ENCODE data around the gene PLAC1.

DNA sequence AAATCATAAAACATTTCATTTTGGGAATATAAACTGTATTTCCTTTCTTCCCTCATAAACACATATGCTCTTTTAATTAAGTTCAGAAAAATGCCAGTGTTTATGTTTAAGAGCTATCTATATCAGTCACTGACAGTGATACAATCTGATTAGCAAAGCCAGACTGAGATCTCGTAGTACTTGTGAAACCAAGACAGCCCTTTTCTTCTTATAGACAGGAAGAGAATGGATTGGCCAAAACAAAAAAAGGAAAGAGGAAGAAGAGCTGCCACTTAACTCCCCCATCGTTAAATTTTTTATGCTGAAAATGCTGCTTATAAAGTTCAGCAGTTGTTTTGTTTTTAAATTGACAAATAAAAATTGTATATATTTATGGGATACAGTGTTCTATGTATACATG is 87.4 kb downstream of the PLAC1 start:
- no peak for TF ChIP-seq NR2C2 (CRISPR knock-in tag; IDR thresholded peaks at IDR 0.05)
- TF ChIP-seq, protein P1, sequence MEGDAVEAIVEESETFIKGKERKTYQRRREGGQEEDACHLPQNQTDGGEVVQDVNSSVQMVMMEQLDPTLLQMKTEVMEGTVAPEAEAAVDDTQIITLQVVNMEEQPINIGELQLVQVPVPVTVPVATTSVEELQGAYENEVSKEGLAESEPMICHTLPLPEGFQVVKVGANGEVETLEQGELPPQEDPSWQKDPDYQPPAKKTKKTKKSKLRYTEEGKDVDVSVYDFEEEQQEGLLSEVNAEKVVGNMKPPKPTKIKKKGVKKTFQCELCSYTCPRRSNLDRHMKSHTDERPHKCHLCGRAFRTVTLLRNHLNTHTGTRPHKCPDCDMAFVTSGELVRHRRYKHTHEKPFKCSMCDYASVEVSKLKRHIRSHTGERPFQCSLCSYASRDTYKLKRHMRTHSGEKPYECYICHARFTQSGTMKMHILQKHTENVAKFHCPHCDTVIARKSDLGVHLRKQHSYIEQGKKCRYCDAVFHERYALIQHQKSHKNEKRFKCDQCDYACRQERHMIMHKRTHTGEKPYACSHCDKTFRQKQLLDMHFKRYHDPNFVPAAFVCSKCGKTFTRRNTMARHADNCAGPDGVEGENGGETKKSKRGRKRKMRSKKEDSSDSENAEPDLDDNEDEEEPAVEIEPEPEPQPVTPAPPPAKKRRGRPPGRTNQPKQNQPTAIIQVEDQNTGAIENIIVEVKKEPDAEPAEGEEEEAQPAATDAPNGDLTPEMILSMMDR (IDR thresholded peaks at IDR 0.05), result no peak
- TF ChIP-seq JUN (CRISPR knock-in tag; IDR thresholded peaks at IDR 0.05), result no peak
- TF ChIP-seq CBFB (CRISPR knock-in tag; IDR thresholded peaks at IDR 0.05; ENCODE audit: low read depth), result no peak
- TF ChIP-seq EMX1 (CRISPR knock-in tag; IDR thresholded peaks at IDR 0.05), result no peak
- no peak for TF ChIP-seq ZBTB21 (CRISPR knock-in tag; IDR thresholded peaks at IDR 0.05; ENCODE audit: borderline replicate concordance)
- TF ChIP-seq TCF7 (CRISPR knock-in tag; IDR thresholded peaks at IDR 0.05; ENCODE audit: low read depth), result no peak
- TF ChIP-seq ESRRA (CRISPR knock-in tag; IDR thresholded peaks at IDR 0.05; ENCODE audit: borderline replicate concordance), result no peak

All from WTC11 (cell line).